Lower leg skin (tissue), 3 donors: ENCODE measurements around the gene GOLGA6L9.
"Not testable (repeated sequence)": the region's sequence is repeated elsewhere in the genome, so short reads cannot be mapped to it uniquely, and the experiment has no call there.

Experiments used
- POLR2A ChIP-seq, 2 donors: fragments of 450-650 bp; IDR thresholded peaks; one replicate each; pipeline ENCODE4 v1.6.1; 2016 to 2017; ENCODE audit warnings: antibody characterized with exemption in 2 of 2, mild to moderate bottlenecking in 1 of 2, moderate library complexity in 1 of 2
- TF ChIP-seq, protein P1 (sequence below), 3 donors: fragments of 450-650 bp; IDR thresholded peaks; one replicate each; pipeline ENCODE4 v1.5.1; 2016; ENCODE audit warnings: antibody characterized with exemption in 3 of 3, mild to moderate bottlenecking in 3 of 3, moderate library complexity in 2 of 3

DNA sequence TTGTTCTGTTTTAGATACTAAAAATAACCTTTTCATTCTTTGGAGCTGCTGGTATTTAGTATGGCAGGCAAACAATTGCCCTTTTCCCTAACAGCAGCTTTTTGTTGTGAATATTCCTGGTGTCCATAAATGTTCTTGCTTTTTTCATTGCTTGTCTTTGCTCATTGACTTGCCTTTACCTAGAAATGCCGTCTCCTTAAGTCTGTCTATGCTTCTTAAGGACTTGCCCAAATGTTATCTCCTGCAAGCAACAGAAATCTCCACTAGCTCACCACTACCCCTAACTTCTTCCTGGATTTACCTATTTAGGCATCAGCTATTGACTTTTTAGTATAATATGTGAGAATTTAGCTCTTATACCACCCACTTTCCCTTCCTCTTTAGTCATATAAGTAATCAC is 37.5 kb upstream of the GOLGA6L9 start:
- TF ChIP-seq, protein P1, sequence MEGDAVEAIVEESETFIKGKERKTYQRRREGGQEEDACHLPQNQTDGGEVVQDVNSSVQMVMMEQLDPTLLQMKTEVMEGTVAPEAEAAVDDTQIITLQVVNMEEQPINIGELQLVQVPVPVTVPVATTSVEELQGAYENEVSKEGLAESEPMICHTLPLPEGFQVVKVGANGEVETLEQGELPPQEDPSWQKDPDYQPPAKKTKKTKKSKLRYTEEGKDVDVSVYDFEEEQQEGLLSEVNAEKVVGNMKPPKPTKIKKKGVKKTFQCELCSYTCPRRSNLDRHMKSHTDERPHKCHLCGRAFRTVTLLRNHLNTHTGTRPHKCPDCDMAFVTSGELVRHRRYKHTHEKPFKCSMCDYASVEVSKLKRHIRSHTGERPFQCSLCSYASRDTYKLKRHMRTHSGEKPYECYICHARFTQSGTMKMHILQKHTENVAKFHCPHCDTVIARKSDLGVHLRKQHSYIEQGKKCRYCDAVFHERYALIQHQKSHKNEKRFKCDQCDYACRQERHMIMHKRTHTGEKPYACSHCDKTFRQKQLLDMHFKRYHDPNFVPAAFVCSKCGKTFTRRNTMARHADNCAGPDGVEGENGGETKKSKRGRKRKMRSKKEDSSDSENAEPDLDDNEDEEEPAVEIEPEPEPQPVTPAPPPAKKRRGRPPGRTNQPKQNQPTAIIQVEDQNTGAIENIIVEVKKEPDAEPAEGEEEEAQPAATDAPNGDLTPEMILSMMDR (IDR thresholded peaks at IDR 0.05) = not testable (repeated sequence)
- not testable (repeated sequence) for TF ChIP-seq POLR2A (IDR thresholded peaks at IDR 0.05)
